ENCODE data around the gene DSCAM.
"Not testable (repeated sequence)": the region's sequence is repeated elsewhere in the genome, so short reads cannot be mapped to it uniquely, and the experiment has no call there.

The DSCAM gene

DNA sequence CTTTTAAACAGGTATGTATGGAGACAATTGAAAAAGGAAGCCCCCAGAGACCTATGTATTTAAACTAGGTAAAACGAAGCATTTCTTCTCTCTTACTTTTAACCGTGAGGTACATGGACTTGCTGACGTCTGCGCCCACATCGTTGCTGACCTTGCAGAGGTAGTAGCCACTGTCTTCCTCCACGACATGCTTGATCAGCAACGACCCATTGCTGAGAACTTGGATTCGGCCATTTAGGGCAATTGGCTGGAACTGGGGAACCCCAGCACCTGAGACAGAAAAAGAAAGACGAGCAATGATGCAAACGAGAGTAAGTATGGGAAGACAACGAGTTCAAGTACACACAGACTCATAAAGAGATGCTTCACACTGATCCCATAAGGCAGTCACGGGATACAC is 571.0 kb downstream of the DSCAM start:
- DNase-seq = no peak

DNA sequence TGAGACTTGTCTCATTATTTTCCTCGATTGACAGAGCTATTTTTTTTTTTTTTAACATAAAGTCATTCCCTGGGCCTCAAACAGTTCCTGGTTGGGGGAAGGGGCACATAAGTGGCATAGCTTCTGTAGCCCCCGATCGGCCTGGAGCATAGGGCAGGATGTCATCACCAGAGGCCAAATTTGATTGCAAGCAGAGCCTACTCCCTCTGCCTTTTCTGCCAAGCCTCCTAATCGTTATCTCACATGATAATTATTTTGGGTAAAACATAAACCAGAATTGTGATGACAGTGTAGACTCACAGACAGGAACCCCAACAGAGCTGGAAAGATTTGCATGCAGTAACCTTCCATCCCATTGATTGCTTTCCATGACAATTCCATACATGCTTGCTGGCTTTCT is 574.9 kb downstream of the DSCAM start:
- no peak for DNase-seq

DNA sequence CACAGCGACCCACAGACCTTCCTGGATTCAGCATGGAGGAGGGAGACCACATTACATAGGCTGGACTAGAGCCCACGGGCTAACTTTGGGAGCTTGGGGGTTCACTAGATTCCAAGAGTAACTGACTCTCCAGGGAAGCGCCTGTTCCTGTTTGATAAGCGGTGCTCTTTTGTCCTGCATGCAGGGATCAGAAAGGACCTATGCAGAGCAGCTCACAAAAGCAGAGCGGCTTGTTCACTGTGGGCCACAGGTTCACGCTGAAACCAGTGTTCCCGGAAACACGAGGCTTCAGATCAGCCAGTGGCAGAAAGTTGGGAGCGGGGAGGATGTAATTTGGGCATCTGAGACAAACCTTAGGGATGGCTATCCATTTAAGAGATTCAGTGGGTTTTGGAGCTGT is 575.8 kb downstream of the DSCAM start:
- DNase-seq = no peak

DNA sequence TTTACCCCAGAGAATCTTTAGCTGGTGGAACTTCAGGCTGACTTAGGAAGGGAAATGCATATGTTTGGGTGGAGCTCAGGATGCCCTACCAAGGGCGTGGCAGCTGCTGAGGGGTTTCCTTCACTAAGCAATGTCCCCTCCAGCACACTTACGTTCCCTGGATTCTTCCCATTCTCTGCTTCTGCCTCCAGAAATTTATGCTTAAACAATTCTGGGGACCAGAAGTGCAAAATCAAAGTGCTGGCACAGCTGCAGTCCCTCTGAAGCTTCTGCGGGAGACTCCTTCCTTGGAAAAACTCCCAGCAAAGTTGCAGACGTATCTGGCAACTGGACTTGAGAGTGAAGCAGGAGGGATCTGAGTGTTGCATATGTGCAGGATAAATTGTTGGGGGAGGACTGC is 576.9 kb downstream of the DSCAM start:
- DNase-seq = no peak

DNA sequence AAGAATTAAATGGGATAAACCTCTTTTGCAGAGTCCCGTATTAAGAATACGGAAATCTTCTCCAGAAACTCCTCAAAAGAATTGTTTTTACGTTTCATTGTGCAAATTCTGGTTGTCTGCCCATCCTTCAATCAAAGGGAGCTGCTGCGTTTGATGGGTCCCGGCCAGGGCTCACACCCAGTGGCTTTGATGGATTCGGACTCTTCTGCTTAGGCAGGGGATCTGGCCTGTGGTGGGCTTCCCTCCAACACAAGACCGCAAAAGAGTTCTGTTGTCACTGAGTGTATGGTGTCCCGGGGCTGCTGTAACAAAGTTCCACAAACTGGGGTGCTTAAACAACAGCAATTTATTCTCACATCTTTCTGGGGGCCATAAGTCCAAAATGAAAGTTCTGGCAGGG is 577.7 kb downstream of the DSCAM start:
- DNase-seq = no peak

DNA sequence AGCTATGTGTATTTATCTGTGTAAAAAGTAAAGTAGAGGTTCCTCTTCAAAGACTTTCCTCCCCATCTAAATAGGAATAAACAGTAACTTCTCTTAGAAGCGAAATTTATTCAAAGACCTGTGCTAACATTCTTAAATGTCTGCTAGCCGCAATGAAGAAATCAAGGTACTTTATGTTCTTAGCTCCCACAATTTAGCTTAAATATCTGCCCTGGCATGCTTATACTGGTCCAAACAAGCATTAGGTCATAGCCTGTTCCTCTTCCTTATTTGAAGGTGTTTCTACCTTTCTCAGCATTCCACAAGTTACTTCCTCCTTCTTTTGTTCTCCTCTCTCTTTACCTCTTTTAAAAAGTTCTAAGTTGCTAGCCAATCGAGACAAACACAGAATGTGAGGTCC is 588.5 kb downstream of the DSCAM start:
- DNase-seq = not testable (repeated sequence)

DNA sequence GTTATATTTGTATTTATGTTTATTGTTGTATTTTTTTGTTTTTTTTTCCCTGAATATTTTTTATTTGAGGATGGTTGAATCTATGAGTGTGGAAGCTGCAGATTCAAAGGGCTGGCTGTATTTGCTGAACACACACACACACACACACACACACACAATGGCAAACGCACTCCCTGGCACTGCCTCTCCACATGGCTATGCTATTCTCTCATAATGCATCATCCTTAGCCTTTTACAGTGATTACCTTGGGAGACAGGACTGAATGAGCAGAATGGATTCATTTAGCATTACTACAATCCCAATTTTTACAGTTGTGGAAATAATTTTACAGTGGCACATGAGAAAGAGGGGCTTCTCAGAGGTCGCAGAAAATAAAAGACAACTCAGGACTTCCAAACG is 589.6 kb downstream of the DSCAM start:
- no peak for DNase-seq

DNA sequence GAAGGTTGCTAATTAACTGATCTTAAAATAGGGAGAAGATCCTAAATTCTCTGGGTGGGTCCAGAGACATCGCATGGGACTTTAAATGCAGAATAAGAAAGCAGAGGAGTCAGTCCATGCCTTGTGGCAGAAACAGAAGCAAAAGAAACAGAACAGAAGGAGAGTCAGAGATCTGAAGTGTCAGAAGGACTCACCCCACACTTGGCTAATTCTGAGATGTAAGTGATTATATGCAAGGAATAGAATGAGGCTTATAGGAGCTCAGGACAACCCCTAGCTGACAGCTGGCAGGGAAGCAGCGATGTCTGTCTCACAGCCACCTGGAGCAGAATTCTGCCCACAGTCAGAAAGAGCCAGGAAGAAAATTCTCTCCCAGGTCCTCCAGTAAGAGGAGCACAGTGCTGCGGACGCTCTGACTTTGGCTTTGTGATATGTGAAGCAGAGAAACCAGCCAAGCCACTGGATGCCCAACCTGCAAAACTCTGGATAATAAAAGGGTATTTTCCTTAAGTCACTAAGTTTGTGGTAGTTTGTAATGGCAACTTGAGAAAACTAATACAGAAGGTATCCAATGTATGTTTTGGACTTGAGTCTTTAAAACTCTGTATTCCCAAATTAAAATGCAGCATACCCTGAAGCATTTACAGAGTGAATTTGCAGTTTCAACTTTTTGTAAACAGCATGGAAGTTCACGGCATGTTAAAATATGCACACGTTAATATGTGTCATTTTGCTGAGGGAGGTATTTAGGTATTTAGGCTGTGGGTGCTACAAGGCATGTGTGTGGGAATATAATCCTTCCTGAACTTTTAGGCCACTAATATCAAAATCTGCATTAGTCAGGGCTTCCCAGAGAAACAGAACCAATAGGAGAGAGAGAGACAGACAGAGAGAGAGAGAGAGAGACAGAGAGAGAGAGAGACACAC is 591.2 kb downstream of the DSCAM start:
- no peak for DNase-seq

DNA sequence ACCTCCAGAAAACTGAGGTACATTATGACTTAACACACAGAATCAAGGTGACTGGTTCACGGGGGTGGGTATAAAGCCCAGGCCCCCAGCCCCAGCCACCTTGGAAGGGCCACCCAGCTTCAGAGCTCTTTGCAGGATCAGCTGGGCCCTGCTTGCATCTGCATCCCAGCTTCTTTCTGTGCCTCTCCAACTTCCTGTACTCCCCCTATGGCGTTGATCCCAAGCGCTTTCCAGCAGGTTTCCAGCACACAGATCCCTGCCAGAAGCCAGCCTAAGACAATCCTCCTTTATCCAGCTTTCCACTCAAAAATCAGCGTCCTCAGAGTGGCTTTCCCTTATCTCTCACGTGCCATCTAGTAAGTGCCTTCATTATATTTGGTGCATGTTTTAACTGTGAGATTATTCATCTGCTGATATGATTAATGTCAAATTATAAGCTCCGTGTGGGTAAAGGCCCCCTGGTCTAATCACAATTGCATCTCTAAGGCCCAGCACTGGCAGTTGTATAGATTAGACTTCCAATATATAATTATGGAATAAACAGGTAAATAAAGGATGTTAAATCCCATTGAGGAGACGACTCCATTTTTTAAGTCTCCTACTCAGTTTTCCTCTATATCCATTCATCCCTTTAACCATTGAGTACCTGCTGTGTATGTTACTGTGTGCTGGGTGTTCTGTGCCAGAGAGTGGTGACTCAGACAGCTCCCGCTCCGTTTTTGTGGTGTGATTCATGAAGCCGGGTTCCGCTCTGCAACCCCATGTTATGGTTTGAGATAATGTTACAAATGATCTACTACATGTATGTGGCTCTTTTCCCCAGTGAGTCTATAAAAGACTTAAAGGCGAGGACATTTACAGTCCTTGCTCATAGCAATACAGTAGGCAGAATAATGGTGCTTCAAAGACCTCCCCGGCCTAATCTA is 592.2 kb downstream of the DSCAM start:
- no peak for DNase-seq

DNA sequence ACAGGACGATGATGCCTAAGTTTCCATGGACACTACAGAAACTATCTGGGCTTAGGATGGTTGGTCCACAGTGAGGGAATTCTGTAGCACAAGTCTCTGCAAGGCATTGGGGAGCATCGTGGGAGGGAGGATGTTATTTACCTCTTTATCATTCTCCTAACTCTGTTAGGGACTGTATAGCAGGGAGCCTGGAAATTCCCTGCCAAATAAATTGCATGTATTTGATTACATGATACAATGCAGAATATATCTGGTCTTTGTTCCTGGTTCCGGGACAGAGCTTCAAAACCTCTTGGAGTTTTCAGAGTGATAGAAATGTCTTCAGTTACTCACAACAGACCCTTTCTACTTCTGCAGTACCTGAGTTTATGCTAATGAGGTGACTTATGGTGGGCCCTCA is 593.8 kb downstream of the DSCAM start:
- DNase-seq = no peak

DNA sequence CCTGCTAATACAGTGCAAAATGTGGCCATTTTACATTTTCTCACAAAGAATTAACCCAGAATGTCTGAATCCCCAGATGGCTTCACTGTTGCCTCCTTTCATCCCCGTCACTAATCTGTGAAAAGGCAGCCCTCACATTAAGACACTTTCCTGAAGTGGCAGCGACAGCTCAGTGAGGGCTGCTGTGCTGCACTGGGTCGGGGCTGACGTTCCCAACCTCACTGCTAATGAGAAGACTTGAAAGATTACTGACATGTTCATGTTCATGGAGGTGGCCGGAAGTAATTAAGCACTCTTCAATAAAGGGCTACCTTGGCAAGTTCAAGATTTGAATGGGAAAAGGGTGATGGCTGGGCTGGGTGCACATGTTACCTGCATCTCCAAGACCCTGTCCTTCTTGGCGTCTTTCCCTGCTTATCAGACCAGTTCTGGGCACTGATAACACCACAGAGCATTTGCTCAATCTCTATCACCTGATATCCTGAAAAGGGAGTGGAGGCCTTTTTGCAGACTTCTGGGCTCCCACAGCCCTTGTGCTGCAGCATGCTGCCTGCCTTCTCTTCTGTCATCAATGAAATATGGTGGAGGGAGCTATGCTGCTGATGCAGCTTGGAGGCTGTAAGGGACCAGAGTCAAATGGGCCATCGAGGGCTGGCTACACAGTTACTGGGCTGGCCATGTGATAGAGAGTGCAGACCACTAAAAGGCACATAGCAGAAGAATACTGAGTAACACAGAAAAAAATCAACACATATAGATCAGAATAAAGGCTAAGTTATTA is 596.3 kb downstream of the DSCAM start:
- DNase-seq = no peak

DNA sequence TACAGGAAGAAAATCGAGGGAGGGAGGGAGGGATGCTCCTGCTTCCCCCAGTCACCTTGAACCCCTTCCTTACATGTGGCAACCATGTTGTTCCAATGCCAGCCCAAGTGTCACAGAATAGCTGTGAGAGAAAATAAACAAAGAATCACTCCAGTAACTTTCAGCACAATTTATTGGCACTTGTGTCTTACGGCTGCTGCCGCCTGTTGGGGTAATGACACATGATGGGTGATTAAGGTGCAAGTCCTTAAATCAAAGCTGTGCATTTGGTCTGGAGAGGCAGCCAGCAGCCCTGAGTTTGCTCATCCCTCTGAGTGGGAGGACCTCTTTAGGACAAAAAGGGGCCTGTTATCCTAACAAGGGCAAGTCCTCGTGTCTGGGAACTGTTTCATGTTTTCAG is 602.0 kb downstream of the DSCAM start:
- DNase-seq = no peak

DNA sequence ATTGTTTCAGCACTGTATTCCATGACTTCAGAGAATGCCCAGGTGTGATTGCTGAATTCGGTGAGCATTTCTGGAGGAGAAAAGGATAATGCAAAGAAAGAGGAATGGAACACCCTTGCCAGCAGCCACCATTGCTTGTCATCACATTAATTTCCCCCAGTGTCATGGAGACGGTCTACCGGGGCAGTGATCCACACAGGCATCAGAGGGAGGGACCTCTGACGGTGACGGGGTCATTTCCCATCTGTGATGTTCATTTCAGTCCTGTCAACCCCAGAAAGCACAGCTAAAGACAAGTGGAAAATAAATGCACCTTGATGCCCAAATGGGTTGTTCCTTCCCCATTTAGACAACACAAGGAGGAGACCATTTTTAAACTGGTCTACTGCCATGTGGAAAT is 603.3 kb downstream of the DSCAM start:
- DNase-seq = no peak

DNA sequence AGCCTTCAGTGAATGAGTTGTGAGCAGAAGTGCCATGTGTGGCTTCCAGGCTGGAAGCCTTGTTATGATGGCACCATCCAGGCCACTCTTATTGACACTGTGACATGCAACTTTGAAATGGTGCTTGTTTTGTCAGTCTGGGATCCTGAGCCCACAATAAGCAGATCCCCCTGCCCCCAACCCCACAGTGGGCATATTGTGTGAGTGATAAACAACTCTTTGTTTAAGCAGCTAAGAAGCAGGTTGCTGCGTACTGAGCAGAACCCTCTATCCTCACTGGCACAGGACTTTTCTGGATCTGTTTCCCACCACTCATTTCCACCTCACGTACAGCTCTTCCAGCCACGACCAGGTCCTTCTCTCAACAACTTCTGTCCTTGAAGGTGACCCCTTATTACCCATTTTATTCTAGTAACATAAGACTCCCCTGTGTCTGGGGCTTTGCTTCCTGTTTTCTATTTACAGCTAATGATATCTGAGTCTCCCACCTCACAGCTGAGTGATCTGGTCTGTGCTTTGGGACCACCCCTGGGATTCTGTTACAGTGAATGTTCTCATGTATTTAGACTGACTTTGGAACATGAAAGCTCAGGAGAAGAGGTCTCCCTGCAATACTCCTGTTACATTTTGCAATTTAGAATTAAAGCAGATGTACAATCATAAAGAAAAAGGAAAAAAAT is 604.2 kb downstream of the DSCAM start:
- no peak for DNase-seq

DNA sequence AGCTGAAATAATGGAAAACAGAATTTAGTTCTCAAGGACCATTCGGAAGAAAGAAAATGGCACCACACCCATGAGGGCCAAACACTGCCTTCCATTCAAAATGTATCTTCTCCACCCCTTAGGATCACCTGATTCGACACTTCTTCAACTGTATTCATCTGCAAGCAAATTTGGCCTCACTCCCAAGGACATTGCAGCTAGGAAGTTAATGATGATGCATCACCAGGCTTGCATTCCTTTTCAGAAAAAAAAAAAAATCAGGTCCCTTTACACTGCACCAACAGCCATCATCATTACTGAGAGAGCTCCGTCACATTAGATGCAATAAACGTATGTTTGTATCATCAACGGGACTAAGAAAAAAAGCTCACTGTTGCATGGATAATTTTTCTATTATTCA is 611.4 kb downstream of the DSCAM start:
- DNase-seq = no peak

DNA sequence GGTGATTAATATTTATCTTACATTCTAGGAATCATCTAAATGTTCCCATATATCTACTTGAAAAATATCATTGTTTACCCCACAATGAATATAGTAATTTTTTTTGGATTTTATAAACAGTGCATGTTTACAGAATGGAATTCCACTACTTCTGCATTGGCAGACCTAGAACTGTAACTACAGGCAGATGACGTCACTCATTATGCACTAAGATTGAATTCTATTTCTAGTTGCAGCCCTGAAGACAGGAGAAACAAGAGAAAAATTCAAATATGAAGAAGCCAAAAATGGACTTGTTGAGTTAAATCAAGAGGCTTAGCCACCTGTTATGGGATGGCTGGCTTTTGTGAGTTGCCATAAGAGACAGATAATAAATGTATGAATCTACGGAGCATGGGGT is 615.0 kb downstream of the DSCAM start:
- no peak for DNase-seq

DNA sequence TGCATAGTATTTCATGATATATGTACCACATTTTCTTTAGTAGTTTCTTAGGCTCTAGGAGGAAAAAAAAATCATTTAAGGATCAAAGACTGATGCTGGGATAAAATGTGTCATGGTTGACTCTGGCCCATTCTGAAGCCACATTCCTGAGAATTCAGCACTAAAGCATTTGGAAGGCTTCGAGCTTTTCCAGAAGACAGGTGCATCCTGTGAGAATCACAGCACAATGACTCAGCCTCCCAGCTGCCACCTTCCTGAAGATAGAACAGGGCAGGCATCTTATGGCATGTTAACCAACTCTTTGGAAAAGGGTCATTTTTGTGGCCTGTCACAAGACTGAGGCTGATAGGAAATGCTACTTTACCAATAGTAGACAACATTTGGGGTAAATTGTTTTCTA is 619.9 kb downstream of the DSCAM start:
- DNase-seq = no peak

DNA sequence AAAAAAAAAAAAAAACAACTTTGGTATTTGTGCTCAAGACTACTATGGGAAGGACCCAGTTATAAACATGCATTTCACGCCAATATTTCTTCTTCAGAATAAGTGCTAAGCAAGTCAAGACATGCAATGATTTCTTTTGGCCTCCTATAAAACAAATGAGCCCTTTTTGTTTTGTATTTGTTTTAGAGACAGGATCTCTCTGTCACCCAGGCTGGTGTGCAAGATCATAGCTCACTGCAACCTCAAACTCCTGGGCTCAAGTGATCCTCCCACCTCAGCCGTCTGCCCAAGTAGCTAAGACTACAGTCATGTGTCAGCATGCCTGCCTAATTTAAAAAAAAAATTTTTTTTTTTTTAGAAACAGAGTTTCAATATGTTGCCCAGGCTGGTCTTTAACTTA is 631.0 kb downstream of the DSCAM start:
- no peak for DNase-seq

DNA sequence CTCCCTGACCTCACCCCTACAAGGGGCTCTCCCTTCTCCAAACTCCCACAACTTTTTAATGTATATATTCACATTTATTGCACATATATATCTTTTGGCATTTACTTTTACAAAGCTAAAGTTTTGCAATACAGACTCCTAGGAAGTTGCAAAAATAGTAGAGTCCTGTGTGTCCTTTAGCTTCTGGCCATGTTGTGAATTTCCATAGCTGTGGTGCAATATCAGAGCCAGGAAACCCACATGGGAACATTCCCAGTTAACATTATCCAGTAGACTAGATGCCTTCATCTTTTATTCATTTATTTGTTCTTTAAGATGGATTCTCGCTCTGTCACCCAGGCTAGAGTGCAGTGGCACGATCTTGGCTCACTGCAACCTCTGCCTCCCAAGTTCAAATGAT is 636.7 kb downstream of the DSCAM start:
- no peak for DNase-seq

DNA sequence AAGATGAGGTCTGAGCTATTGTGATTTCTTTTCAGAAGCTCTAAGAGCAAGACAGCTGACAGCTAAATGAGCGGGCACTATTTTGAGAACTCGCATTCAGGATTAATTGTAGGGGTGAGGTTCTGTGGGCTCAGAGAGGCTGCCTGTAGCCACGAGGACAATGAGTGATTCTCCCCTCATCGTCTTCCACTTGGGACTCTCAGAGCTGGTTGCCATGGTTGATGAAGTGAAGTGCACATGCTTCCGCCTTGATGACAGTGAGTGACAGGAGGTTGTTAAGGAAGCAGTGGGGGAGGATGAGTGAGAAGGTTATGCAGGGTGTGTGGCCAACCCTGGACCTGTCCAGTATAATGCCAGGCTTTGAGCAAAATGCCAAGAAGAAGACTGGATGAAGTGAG is 638.0 kb downstream of the DSCAM start:
- DNase-seq = no peak

DNA sequence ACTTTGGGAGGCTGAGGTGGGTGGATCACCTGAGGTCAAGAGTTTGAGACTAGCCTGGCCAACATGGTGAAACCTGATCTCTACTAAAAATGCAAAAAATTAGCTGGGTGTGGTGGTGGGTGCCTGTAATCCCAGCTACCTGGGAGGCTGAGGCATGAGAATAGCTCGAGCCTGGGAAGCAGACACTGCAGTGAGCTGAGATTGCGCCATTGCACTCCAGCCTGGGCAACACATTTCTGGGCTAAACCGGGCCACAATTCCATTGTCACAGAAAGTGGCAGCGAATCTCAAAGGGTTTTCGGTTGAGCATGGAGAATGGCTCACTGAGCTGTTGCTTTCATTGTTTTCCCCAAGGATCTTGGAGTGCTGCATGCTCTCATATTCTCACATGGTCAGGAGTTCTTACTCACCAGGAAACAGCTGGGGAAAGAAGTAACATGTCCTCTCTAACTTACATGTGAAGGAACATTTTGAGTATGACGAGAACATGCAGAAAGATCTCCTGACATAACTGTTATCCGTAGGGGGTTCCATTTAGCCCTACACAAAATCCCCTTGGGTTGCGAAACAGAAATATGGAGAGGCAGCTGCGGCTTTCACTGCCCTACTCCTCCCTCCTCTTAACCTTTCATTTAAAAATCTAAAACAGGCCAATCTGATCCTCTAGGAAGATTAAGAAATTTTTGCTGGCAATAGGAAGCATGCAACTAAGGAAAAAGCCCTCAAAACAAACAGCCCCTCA is 638.6 kb downstream of the DSCAM start:
- no peak for DNase-seq

DNA sequence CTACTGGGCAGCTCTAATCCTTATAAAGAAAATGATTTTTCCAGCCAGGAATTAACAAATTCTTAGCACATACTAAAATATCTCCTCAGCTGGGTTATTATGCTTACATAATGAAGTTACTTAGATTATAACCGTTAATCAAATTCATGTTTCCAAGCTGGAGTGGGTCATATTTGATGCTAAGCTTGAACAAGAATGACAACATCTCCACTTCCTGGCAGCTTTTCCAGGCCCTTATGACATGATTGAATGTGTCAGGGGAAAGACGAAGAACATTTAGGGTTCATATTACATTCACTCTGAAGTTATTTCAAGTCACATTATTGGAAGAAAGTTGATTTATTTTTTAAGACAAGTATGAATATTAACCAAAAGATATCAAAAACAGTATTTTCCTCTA is 646.0 kb downstream of the DSCAM start:
- no peak for DNase-seq

Data from 8988T (cell line).